Keratinocyte (primary cell): ENCODE measurements around the gene ABLIM2.

Experiments used
- EZH2 ChIP-seq: IDR thresholded peaks from one replicate; pipeline ENCODE4 v1.6.1; 2012; ENCODE audit warnings: inconsistent platforms, mild to moderate bottlenecking, low read length, moderate library complexity
- TF ChIP-seq, protein P1 (sequence below), 3 experiments: IDR thresholded peaks in 1 of 3; conservative IDR thresholded peaks in 1 of 3; optimal IDR thresholded peaks in 1 of 3; 2 replicates in 2 of 3; 3 replicates in 1 of 3; pipeline versions ENCODE3 to v1.5.1; 2011; ENCODE audit warnings: low read length in 3 of 3, mild to moderate bottlenecking in 3 of 3, moderate library complexity in 2 of 3, control low read depth in 1 of 3, inconsistent platforms in 1 of 3; ENCODE audit not compliant: insufficient read depth in 2 of 3; ENCODE audit errors: extremely low read depth in 1 of 3

- TF ChIP-seq, protein P1, sequence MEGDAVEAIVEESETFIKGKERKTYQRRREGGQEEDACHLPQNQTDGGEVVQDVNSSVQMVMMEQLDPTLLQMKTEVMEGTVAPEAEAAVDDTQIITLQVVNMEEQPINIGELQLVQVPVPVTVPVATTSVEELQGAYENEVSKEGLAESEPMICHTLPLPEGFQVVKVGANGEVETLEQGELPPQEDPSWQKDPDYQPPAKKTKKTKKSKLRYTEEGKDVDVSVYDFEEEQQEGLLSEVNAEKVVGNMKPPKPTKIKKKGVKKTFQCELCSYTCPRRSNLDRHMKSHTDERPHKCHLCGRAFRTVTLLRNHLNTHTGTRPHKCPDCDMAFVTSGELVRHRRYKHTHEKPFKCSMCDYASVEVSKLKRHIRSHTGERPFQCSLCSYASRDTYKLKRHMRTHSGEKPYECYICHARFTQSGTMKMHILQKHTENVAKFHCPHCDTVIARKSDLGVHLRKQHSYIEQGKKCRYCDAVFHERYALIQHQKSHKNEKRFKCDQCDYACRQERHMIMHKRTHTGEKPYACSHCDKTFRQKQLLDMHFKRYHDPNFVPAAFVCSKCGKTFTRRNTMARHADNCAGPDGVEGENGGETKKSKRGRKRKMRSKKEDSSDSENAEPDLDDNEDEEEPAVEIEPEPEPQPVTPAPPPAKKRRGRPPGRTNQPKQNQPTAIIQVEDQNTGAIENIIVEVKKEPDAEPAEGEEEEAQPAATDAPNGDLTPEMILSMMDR (optimal IDR thresholded peaks at IDR 0.05 in 1 of 3, IDR thresholded peaks at IDR 0.05 in 1 of 3, conservative IDR thresholded peaks at IDR 0.05 in 1 of 3; ENCODE audit: extremely low read depth in 1 of 3, insufficient read depth in 2 of 3, low read length in 3 of 3): no peak
- no peak for TF ChIP-seq EZH2
Measured at GRCh38 chr4:8073206-8073863, 85.3 kb downstream of the ABLIM2 start.
